CD1c-positive myeloid dendritic cell (primary cell): Measurements from ENCODE around the gene FRMD3.
"Not testable (repeated sequence)": the region's sequence is repeated elsewhere in the genome, so short reads cannot be mapped to it uniquely, and the experiment has no call there.

Source experiments
- DNase-seq: peaks from one replicate; pipeline ENCODE4 v3.0.0-alpha.2; 2016; ENCODE audit errors: extremely low spot score

The FRMD3 gene

DNA sequence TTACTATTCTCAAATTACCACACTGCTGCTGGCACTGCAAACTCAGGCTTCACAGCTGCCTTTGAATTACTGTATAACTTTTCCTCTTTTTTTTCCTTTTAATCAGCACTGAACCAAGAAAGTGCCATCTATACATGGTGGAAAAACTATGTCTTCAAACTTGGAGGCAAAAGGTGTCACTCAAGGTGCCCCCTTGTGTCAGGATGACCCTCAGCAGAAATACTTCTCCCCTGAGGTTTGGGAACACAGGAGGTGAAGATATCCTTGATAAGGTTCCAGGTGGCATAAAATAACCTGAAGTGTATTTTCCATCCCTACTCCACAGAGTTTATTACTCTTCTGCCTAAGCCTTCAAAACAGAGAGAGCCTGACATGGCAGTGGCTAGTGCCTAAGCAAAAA lies 14.5 kb downstream of the FRMD3 start:
- DNase-seq, result no peak

DNA sequence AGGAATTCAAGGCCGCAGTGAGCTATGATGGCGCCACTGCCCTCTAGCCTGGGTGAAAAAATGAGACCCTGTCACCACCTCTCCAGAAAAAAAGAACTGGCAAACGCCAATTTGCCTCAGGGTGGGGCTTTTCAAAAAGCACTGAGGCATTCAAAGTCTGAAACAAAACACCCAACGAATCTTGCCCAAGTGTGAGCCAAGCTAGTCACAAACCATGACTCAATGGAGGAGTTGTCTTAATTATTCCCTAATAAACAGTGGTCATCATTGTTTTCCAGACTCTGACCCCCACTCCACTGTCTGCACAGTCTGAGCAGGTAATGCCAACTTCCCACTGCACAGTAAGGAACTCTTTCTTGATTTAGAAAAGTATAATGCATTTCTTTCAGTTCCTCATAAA lies 16.8 kb downstream of the FRMD3 start:
- DNase-seq, result peak; percentile 25

- peak; percentile 15 for DNase-seq
Observed at GRCh38 chr9:83521011-83521410, 17.2 kb downstream of the FRMD3 start.

- no peak for DNase-seq
Observed at GRCh38 chr9:83520292-83520691, 17.9 kb downstream of the FRMD3 start.

GRCh38 chr9:83517980-83518379 lies 20.2 kb downstream of the FRMD3 start:
- not testable (repeated sequence) for DNase-seq

DNA sequence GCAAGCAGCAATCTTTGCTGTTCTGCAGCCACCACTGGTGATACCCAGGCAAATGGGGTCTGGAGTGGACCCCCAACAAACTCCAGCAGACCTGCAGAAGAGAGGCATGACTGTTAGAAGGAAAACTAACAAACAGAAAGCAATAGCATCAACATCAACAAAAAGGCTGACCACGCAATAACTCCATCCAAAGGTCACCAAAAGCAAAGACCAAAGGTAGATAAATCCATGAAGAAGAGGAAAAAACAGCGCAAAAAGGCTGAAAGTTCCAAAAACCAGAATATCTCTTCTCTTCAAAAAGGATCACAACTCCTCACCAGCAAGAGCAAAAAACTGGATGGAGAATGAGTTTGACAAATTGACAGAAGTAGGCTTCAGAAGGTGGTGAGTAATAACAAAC lies 23.4 kb downstream of the FRMD3 start:
- DNase-seq, result no peak

GRCh38 chr9:83512621-83513020 lies 25.6 kb downstream of the FRMD3 start:
- DNase-seq, result no peak

DNA sequence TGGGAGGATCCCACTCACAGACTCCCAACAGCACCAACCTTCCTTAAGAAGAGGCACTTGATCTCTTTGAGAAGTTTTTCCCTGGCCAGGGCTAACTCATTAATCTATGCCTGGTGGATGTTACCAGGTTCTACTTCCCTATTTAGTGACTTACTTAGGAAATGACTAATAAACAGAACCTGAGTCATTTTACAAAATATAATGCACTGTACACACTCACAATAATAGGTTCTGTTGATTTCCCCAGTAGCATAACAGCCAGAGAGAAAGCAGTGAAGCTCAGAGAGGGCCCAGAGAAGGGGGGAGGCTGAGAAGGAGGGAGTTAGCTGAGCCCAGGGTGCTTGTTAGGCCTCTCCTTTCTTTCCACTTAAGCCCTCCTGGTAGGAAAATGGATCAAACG lies 27.1 kb downstream of the FRMD3 start:
- DNase-seq, result peak; percentile 79

- DNase-seq, result no peak
Observed at GRCh38 chr9:83509402-83509801, 28.8 kb downstream of the FRMD3 start.

DNA sequence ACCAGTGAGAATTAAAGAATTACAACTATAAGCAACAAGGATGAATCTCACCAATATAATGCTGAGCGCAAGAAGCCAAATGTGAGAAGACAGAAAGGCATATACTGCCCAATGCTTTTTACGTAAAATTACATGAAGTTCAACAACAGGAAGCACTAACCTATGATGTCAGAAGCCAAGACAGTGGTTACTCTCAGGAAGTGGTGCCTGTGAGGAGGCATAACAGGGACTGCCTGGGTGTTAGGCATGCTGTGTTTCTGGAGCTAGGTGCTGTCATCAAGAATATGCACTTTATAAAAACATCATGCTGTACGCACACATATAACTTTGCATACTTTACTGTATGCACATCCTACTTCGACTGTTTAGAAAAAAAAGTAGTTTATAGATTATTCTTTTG lies 30.1 kb downstream of the FRMD3 start:
- peak; percentile 29 for DNase-seq

DNA sequence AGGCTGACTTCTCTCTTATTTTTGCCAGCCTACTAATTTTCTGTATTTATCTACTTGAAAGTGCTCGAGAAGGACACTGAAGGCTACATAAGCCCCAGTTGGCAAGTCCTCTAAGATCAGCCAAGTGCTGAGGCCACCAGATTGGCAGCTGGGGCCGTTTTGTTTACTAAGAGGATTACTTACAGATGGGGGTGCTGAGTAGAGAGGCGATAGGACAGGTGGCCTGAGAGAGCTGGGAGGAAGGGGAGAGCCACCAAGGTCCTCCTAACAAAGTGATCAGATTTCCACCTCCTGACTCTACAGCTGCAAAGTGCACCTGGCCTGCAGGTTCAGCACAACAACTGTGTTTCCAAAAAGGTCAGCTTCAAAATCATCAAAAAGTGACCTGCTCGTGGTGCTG lies 32.9 kb downstream of the FRMD3 start:
- DNase-seq, result no peak

DNA sequence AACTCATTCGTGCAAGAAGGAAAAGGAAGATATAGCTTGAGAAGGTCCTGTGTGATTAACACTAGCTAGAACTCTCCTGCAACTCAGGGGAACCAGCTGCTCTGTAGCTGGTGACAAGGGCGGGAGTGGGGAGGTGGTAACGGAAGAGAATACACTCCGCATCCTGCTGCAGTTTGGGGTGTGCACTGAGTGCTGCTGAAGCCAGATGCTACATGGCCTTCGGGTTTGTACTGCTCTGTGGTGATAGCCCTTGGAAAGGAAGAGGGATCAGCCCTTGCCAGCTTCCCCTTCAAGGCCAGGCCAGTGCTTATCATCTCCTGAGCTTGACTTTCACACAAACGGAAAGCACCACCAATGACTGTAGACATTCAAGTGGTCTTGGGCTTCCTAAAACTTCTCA lies 34.3 kb downstream of the FRMD3 start:
- no peak for DNase-seq

- no peak for DNase-seq
Observed at GRCh38 chr9:83501565-83501964, 36.6 kb downstream of the FRMD3 start.

GRCh38 chr9:83497441-83497840 lies 40.8 kb downstream of the FRMD3 start:
- no peak for DNase-seq

- no peak for DNase-seq
Observed at GRCh38 chr9:83491995-83492394, 46.2 kb downstream of the FRMD3 start.

DNA sequence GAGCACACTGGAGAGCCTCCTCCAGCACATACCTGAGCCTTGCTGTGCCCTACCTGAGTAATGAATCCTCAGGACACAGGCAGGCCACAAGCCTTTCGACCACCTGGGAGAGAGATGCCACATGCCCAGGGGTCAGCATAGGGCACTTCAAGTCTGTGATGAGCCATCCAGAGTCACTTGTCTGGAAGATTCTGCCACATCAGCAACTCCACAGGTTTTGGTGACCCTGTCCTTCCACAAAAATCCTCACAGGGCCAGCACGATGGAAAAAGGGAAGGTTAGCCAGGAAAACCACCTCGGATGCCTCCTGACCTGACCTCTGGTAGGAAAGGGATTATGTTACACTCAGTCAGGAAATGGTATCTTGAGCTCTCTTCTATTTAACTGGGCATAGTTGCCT lies 46.8 kb downstream of the FRMD3 start:
- DNase-seq, result no peak

- no peak for DNase-seq
Observed at GRCh38 chr9:83489961-83490360, 48.2 kb downstream of the FRMD3 start.

DNA sequence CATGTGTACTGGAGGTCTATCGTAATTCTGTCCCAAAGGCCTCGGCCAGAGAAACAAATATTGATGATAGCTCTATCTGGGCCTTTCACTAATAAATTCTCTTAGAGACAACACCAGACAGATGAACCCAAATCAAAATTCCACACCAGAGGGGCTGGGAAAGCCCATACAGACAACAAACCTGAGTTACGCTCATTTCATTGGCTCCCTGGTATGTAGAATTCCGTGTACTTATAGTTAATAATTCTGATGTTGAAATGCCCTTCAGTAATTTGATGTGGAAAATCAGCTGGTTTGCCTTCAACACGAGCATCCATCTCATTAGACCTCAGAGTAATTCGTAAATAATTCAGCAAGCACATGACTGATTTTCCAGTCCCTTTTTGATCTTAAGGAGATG lies 53.2 kb downstream of the FRMD3 start:
- no peak for DNase-seq

DNA sequence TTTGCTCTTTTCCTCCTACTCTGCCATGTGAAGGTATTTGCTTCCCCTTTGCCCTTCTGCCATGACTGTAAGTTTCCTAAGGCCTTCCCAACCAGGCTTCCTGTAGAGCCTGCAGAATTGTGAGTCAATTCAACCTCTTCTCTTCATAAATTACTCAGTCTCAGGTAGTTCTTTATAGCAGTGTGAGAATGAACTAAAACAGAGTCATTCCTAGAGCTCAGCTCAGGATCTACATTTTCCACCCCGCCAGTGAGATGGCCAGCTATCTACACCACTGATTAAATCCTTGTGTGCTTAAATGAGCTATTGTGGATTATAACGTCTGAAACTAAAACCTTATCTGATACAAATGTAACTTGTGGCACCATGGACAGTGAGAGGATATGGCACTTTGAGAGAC lies 55.0 kb downstream of the FRMD3 start:
- DNase-seq, result no peak

- no peak for DNase-seq
Observed at GRCh38 chr9:83479765-83480164, 58.4 kb downstream of the FRMD3 start.

GRCh38 chr9:83477571-83477970 lies 60.6 kb downstream of the FRMD3 start:
- no peak for DNase-seq

GRCh38 chr9:83477120-83477519 lies 61.1 kb downstream of the FRMD3 start:
- no peak for DNase-seq

GRCh38 chr9:83476513-83476912 lies 61.7 kb downstream of the FRMD3 start:
- DNase-seq, result no peak

- no peak for DNase-seq
Observed at GRCh38 chr9:83475741-83476140, 62.5 kb downstream of the FRMD3 start.

GRCh38 chr9:83474631-83475030 lies 63.6 kb downstream of the FRMD3 start:
- DNase-seq, result no peak
